Measurements from ENCODE around the gene KIF21B. TPM values are rescaled to one million over a fixed set of nuclear protein-coding genes. Genes with fewer than 3 reads are reported as not detected.
A peak's percentile ranks its signal among the peaks of the same experiment; 100 is the strongest.

The KIF21B gene
- total and polyA plus RNA-seq, 3 experiments from 2014 or later = 9.9 to 37.6 (median 37.5) TPM

GRCh38 chr1:201054091-201054543, 30.6 kb upstream of the KIF21B start:
- POLR2A ChIA-PET = no interaction called here

GRCh38 chr1:201053155-201053860, 29.8 kb upstream of the KIF21B start:
- Mint-ChIP-seq H3K4me3 (no peak overlapping the region), H3K27me3 (no peaks in the 10 kb centered on the region), H3K4me1 (peaks cover 6 to 11% (median 8%) of the 10 kb centered on the region in 3 donors), H3K9me3 (no peaks in the 10 kb centered on the region), H3K36me3 (no peaks in the 10 kb centered on the region), H3K27ac (no peak overlapping the region)
- H3K4me1 ChIP-seq (ENCODE audit: insufficient read depth, low read length) = no peaks in the 10 kb centered on the region
- CTCF ChIA-PET = interaction anchor here (1.5 kb wide), 1 partner anchor 82 kb away, joined by 4 read pairs; no protein-coding TSS in a partner anchor
- H3K27me3 ChIP-seq (ENCODE audit: insufficient read depth, low read length, poor library complexity, severe bottlenecking) = no peaks in the 10 kb centered on the region
- peak in 1 of 5 donors; percentile 25 for DNase-seq
- POLR2A ChIA-PET = no interaction called here
- H3K4me3 ChIP-seq (ENCODE audit: low read length) = no peak overlapping the region
- H3K36me3 ChIP-seq (ENCODE audit: insufficient read depth, low read length) = no peaks in the 10 kb centered on the region
- no peak overlapping the region for H3K27ac ChIP-seq (ENCODE audit: low read depth, low read length)
- H3K9me3 ChIP-seq (ENCODE audit: low read length) = no peaks in the 10 kb centered on the region

More at GRCh38 chr1:201054091-201054543, 30.6 kb upstream of the KIF21B start:
- no peaks in the 10 kb centered on the region for H3K27me3 ChIP-seq (ENCODE audit: insufficient read depth, low read length, poor library complexity, severe bottlenecking)
- CTCF ChIA-PET = no interaction called here
- no peak overlapping the region for H3K4me3 ChIP-seq (ENCODE audit: low read length)
- H3K27me3 Mint-ChIP-seq = no peaks in the 10 kb centered on the region
- H3K4me1 ChIP-seq (ENCODE audit: insufficient read depth, low read length) = no peaks in the 10 kb centered on the region
- H3K36me3 Mint-ChIP-seq = no peaks in the 10 kb centered on the region
- no peaks in the 10 kb centered on the region for H3K9me3 ChIP-seq (ENCODE audit: low read length)
- DNase-seq = no peak
- H3K4me3 Mint-ChIP-seq = no peak overlapping the region
- H3K36me3 ChIP-seq (ENCODE audit: insufficient read depth, low read length) = no peaks in the 10 kb centered on the region
- no peak overlapping the region for H3K27ac ChIP-seq (ENCODE audit: low read depth, low read length)
- no peaks in the 10 kb centered on the region for H3K9me3 Mint-ChIP-seq
- H3K4me1 Mint-ChIP-seq = peaks cover 6 to 11% (median 8%) of the 10 kb centered on the region in 3 donors
- H3K27ac Mint-ChIP-seq = no peak overlapping the region

GRCh38 chr1:201051399-201051798, 27.9 kb upstream of the KIF21B start:
- no peak overlapping the region for H3K27ac ChIP-seq (ENCODE audit: low read depth, low read length)
- H3K4me3 ChIP-seq (ENCODE audit: low read length) = no peak overlapping the region
- ChIA-PET CTCF (interaction anchor here (1.0 to 15.1 kb wide), 3 partner anchors 9 to 79 kb away, joined by 3 to 160 read pairs (median 7); no protein-coding TSS in a partner anchor), POLR2A (no interaction called here)
- H3K4me1 Mint-ChIP-seq = peaks cover 0 to 9% (median 8%) of the 10 kb centered on the region in 3 donors
- no peaks in the 10 kb centered on the region for H3K4me1 ChIP-seq (ENCODE audit: insufficient read depth, low read length)
- H3K9me3 ChIP-seq (ENCODE audit: low read length) = no peaks in the 10 kb centered on the region
- H3K27ac Mint-ChIP-seq = peak overlapping the region in 1 of 8 donors; percentile 7
- no peaks in the 10 kb centered on the region for H3K9me3 Mint-ChIP-seq
- no peaks in the 10 kb centered on the region for H3K36me3 Mint-ChIP-seq
- H3K36me3 ChIP-seq (ENCODE audit: insufficient read depth, low read length) = no peaks in the 10 kb centered on the region
- H3K27me3 Mint-ChIP-seq = no peaks in the 10 kb centered on the region
- DNase-seq = no peak
- no peak overlapping the region for H3K4me3 Mint-ChIP-seq
- H3K27me3 ChIP-seq (ENCODE audit: insufficient read depth, low read length, poor library complexity, severe bottlenecking) = no peaks in the 10 kb centered on the region

GRCh38 chr1:201050515-201051277, 27.2 kb upstream of the KIF21B start:
- Mint-ChIP-seq H3K9me3 (no peaks in the 10 kb centered on the region), H3K27ac (peak overlapping the region in 1 of 8 donors; percentile 27), H3K4me3 (no peak overlapping the region), H3K27me3 (no peaks in the 10 kb centered on the region), H3K4me1 (peaks cover 0 to 9% (median 8%) of the 10 kb centered on the region in 3 donors), H3K36me3 (no peaks in the 10 kb centered on the region)
- ChIA-PET POLR2A (no interaction called here), CTCF (interaction anchor here (1.0 to 15.1 kb wide), 3 partner anchors 8 to 79 kb away, joined by 3 to 160 read pairs (median 7); no protein-coding TSS in a partner anchor)
- no peaks in the 10 kb centered on the region for H3K9me3 ChIP-seq (ENCODE audit: low read length)
- H3K4me1 ChIP-seq (ENCODE audit: insufficient read depth, low read length) = no peaks in the 10 kb centered on the region
- no peaks in the 10 kb centered on the region for H3K36me3 ChIP-seq (ENCODE audit: insufficient read depth, low read length)
- H3K27ac ChIP-seq (ENCODE audit: low read depth, low read length) = no peak overlapping the region
- no peak for DNase-seq
- no peak overlapping the region for H3K4me3 ChIP-seq (ENCODE audit: low read length)
- H3K27me3 ChIP-seq (ENCODE audit: insufficient read depth, low read length, poor library complexity, severe bottlenecking) = no peaks in the 10 kb centered on the region

GRCh38 chr1:201049248-201049831, 25.8 kb upstream of the KIF21B start:
- Mint-ChIP-seq H3K9me3 (no peaks in the 10 kb centered on the region), H3K4me3 (no peak overlapping the region), H3K4me1 (peaks cover 0 to 9% (median 8%) of the 10 kb centered on the region in 3 donors), H3K36me3 (no peaks in the 10 kb centered on the region), H3K27ac (no peak overlapping the region), H3K27me3 (no peaks in the 10 kb centered on the region)
- CTCF ChIA-PET = interaction anchor here (1.6 to 15.1 kb wide), 3 partner anchors 70 to 77 kb away, joined by 5 to 160 read pairs (median 12); no protein-coding TSS in a partner anchor
- Histone ChIP-seq H3K4me3 (ENCODE audit: low read length) (no peak overlapping the region), H3K27ac (ENCODE audit: low read depth, low read length) (no peak overlapping the region), H3K4me1 (ENCODE audit: insufficient read depth, low read length) (no peaks in the 10 kb centered on the region), H3K27me3 (ENCODE audit: insufficient read depth, low read length, poor library complexity, severe bottlenecking) (no peaks in the 10 kb centered on the region), H3K9me3 (ENCODE audit: low read length) (no peaks in the 10 kb centered on the region), H3K36me3 (ENCODE audit: insufficient read depth, low read length) (no peaks in the 10 kb centered on the region)
- DNase-seq = no peak
- POLR2A ChIA-PET = no interaction called here

GRCh38 chr1:201048521-201048920, 25.0 kb upstream of the KIF21B start:
- Mint-ChIP-seq H3K36me3 (no peaks in the 10 kb centered on the region), H3K9me3 (no peaks in the 10 kb centered on the region), H3K4me3 (no peak overlapping the region), H3K27ac (no peak overlapping the region), H3K27me3 (no peaks in the 10 kb centered on the region), H3K4me1 (peaks cover 0 to 9% (median 8%) of the 10 kb centered on the region in 3 donors)
- Histone ChIP-seq H3K4me3 (ENCODE audit: low read length) (no peak overlapping the region), H3K27ac (ENCODE audit: low read depth, low read length) (no peak overlapping the region), H3K36me3 (ENCODE audit: insufficient read depth, low read length) (no peaks in the 10 kb centered on the region), H3K27me3 (ENCODE audit: insufficient read depth, low read length, poor library complexity, severe bottlenecking) (no peaks in the 10 kb centered on the region), H3K4me1 (ENCODE audit: insufficient read depth, low read length) (no peaks in the 10 kb centered on the region), H3K9me3 (ENCODE audit: low read length) (no peaks in the 10 kb centered on the region)
- CTCF ChIA-PET = interaction anchor here (1.4 to 15.1 kb wide), 4 partner anchors 22 to 77 kb away, joined by 3 to 160 read pairs (median 8); no protein-coding TSS in a partner anchor
- no peak for DNase-seq
- POLR2A ChIA-PET = no interaction called here

GRCh38 chr1:201044119-201044518, 20.6 kb upstream of the KIF21B start:
- H3K27ac ChIP-seq (ENCODE audit: low read depth, low read length) = no peak overlapping the region
- peak in 1 of 5 donors; percentile 35 for DNase-seq
- Mint-ChIP-seq H3K27me3 (peaks cover 0 to 2% of the 10 kb centered on the region in 2 donors), H3K27ac (peak overlapping the region in 1 of 8 donors; percentile 54), H3K4me3 (no peak overlapping the region), H3K36me3 (no peaks in the 10 kb centered on the region), H3K9me3 (no peaks in the 10 kb centered on the region), H3K4me1 (peaks cover 3 to 5% (median 4%) of the 10 kb centered on the region in 3 donors)
- H3K9me3 ChIP-seq (ENCODE audit: low read length) = no peaks in the 10 kb centered on the region
- H3K36me3 ChIP-seq (ENCODE audit: insufficient read depth, low read length) = no peaks in the 10 kb centered on the region
- CTCF ChIA-PET = interaction anchor here (1.0 to 15.1 kb wide), 6 partner anchors 19 to 72 kb away, joined by 3 to 160 read pairs (median 5); no protein-coding TSS in a partner anchor
- no peaks in the 10 kb centered on the region for H3K4me1 ChIP-seq (ENCODE audit: insufficient read depth, low read length)
- H3K27me3 ChIP-seq (ENCODE audit: insufficient read depth, low read length, poor library complexity, severe bottlenecking) = no peaks in the 10 kb centered on the region
- no peak overlapping the region for H3K4me3 ChIP-seq (ENCODE audit: low read length)
- POLR2A ChIA-PET = no interaction called here
